ENCODE results near the gene CNTNAP2.

GRCh38 chr7:147678943-147679342 lies 1562.3 kb downstream of the CNTNAP2 start:
- no peak for TF ChIP-seq CTCF (IDR thresholded peaks at IDR 0.05)
- no peak for TF ChIP-seq POLR2A (IDR thresholded peaks at IDR 0.05)

All from tibial nerve (tissue), 3 donors.